Measurements from ENCODE around the gene TCF4.

Gene TCF4

GRCh38 chr18:55587418-55588110, 428 bp downstream of the TCF4 start:
- Histone ChIP-seq H3K36me3 (ENCODE audit: control insufficient read depth, insufficient read depth, low read length) (no peaks in the 10 kb centered on the region), H3K27ac (ENCODE audit: insufficient read depth, low read length, poor library complexity, severe bottlenecking) (no peak overlapping the region), H3K9me3 (ENCODE audit: control insufficient read depth, low read length) (no peaks in the 10 kb centered on the region), H3K27me3 (replicated peaks; ENCODE audit: control insufficient read depth, insufficient read depth, low read length, poor library complexity, severe bottlenecking) (peaks cover 27% of the 10 kb centered on the region), H3K4me3 (ENCODE audit: insufficient read depth, low read depth, low read length, poor library complexity, severe bottlenecking) (peak overlapping the region; percentile 8), H3K4me1 (ENCODE audit: control insufficient read depth, insufficient read depth, low read length, poor library complexity, severe bottlenecking) (peaks cover 3% of the 10 kb centered on the region)
- no peak for DNase-seq

- Histone ChIP-seq H3K27ac (ENCODE audit: insufficient read depth, low read length, poor library complexity, severe bottlenecking) (no peak overlapping the region), H3K27me3 (replicated peaks; ENCODE audit: control insufficient read depth, insufficient read depth, low read length, poor library complexity, severe bottlenecking) (peaks cover 27% of the 10 kb centered on the region), H3K4me3 (ENCODE audit: insufficient read depth, low read depth, low read length, poor library complexity, severe bottlenecking) (no peak overlapping the region), H3K4me1 (ENCODE audit: control insufficient read depth, insufficient read depth, low read length, poor library complexity, severe bottlenecking) (peaks cover 3% of the 10 kb centered on the region), H3K36me3 (ENCODE audit: control insufficient read depth, insufficient read depth, low read length) (no peaks in the 10 kb centered on the region), H3K9me3 (ENCODE audit: control insufficient read depth, low read length) (no peaks in the 10 kb centered on the region)
- DNase-seq: no peak
Measured at GRCh38 chr18:55585920-55586561, 2.0 kb downstream of the TCF4 start.

- H3K27ac ChIP-seq (ENCODE audit: insufficient read depth, low read length, poor library complexity, severe bottlenecking): no peak overlapping the region
- peaks cover 27% of the 10 kb centered on the region for H3K27me3 ChIP-seq (replicated peaks; ENCODE audit: control insufficient read depth, insufficient read depth, low read length, poor library complexity, severe bottlenecking)
- H3K36me3 ChIP-seq (ENCODE audit: control insufficient read depth, insufficient read depth, low read length): no peaks in the 10 kb centered on the region
- H3K4me3 ChIP-seq (ENCODE audit: insufficient read depth, low read depth, low read length, poor library complexity, severe bottlenecking): no peak overlapping the region
- DNase-seq: no peak
- H3K4me1 ChIP-seq (ENCODE audit: control insufficient read depth, insufficient read depth, low read length, poor library complexity, severe bottlenecking): peaks cover 3% of the 10 kb centered on the region
- no peaks in the 10 kb centered on the region for H3K9me3 ChIP-seq (ENCODE audit: control insufficient read depth, low read length)
Measured at GRCh38 chr18:55585065-55585919, 2.7 kb downstream of the TCF4 start.

- Histone ChIP-seq H3K9me3 (ENCODE audit: control insufficient read depth, low read length) (no peaks in the 10 kb centered on the region), H3K36me3 (ENCODE audit: control insufficient read depth, insufficient read depth, low read length) (no peaks in the 10 kb centered on the region), H3K27ac (ENCODE audit: insufficient read depth, low read length, poor library complexity, severe bottlenecking) (no peak overlapping the region), H3K4me1 (ENCODE audit: control insufficient read depth, insufficient read depth, low read length, poor library complexity, severe bottlenecking) (peaks cover 3% of the 10 kb centered on the region), H3K4me3 (ENCODE audit: insufficient read depth, low read depth, low read length, poor library complexity, severe bottlenecking) (no peak overlapping the region), H3K27me3 (replicated peaks; ENCODE audit: control insufficient read depth, insufficient read depth, low read length, poor library complexity, severe bottlenecking) (peaks cover 22% of the 10 kb centered on the region)
- no peak for DNase-seq
Measured at GRCh38 chr18:55584201-55584600, 3.8 kb downstream of the TCF4 start.

- no peak overlapping the region for H3K4me3 ChIP-seq (ENCODE audit: insufficient read depth, low read depth, low read length, poor library complexity, severe bottlenecking)
- DNase-seq: no peak
- peaks cover 14% of the 10 kb centered on the region for H3K27me3 ChIP-seq (replicated peaks; ENCODE audit: control insufficient read depth, insufficient read depth, low read length, poor library complexity, severe bottlenecking)
- no peak overlapping the region for H3K27ac ChIP-seq (ENCODE audit: insufficient read depth, low read length, poor library complexity, severe bottlenecking)
- no peaks in the 10 kb centered on the region for H3K36me3 ChIP-seq (ENCODE audit: control insufficient read depth, insufficient read depth, low read length)
- H3K4me1 ChIP-seq (ENCODE audit: control insufficient read depth, insufficient read depth, low read length, poor library complexity, severe bottlenecking): peaks cover under 1% of the 10 kb centered on the region
- H3K9me3 ChIP-seq (ENCODE audit: control insufficient read depth, low read length): no peaks in the 10 kb centered on the region
Measured at GRCh38 chr18:55582325-55582724, 5.7 kb downstream of the TCF4 start.

- DNase-seq: no peak
- H3K36me3 ChIP-seq (ENCODE audit: control insufficient read depth, insufficient read depth, low read length): no peaks in the 10 kb centered on the region
- H3K4me3 ChIP-seq (ENCODE audit: insufficient read depth, low read depth, low read length, poor library complexity, severe bottlenecking): no peak overlapping the region
- no peak overlapping the region for H3K27ac ChIP-seq (ENCODE audit: insufficient read depth, low read length, poor library complexity, severe bottlenecking)
- no peaks in the 10 kb centered on the region for H3K4me1 ChIP-seq (ENCODE audit: control insufficient read depth, insufficient read depth, low read length, poor library complexity, severe bottlenecking)
- H3K27me3 ChIP-seq (replicated peaks; ENCODE audit: control insufficient read depth, insufficient read depth, low read length, poor library complexity, severe bottlenecking): no peaks in the 10 kb centered on the region
- H3K9me3 ChIP-seq (ENCODE audit: control insufficient read depth, low read length): no peaks in the 10 kb centered on the region
Measured at GRCh38 chr18:55579501-55580270, 8.3 kb downstream of the TCF4 start.

- Histone ChIP-seq H3K4me1 (ENCODE audit: control insufficient read depth, insufficient read depth, low read length, poor library complexity, severe bottlenecking) (no peaks in the 10 kb centered on the region), H3K9me3 (ENCODE audit: control insufficient read depth, low read length) (no peaks in the 10 kb centered on the region), H3K27me3 (replicated peaks; ENCODE audit: control insufficient read depth, insufficient read depth, low read length, poor library complexity, severe bottlenecking) (no peaks in the 10 kb centered on the region), H3K36me3 (ENCODE audit: control insufficient read depth, insufficient read depth, low read length) (no peaks in the 10 kb centered on the region), H3K27ac (ENCODE audit: insufficient read depth, low read length, poor library complexity, severe bottlenecking) (no peak overlapping the region), H3K4me3 (ENCODE audit: insufficient read depth, low read depth, low read length, poor library complexity, severe bottlenecking) (no peak overlapping the region)
- DNase-seq: no peak
Measured at GRCh38 chr18:55577812-55578539, 10.0 kb downstream of the TCF4 start.

GRCh38 chr18:55576001-55576400, 12.0 kb downstream of the TCF4 start:
- H3K9me3 ChIP-seq (ENCODE audit: control insufficient read depth, low read length): no peaks in the 10 kb centered on the region
- no peaks in the 10 kb centered on the region for H3K27me3 ChIP-seq (replicated peaks; ENCODE audit: control insufficient read depth, insufficient read depth, low read length, poor library complexity, severe bottlenecking)
- H3K27ac ChIP-seq (ENCODE audit: insufficient read depth, low read length, poor library complexity, severe bottlenecking): no peak overlapping the region
- no peaks in the 10 kb centered on the region for H3K4me1 ChIP-seq (ENCODE audit: control insufficient read depth, insufficient read depth, low read length, poor library complexity, severe bottlenecking)
- no peak for DNase-seq
- H3K36me3 ChIP-seq (ENCODE audit: control insufficient read depth, insufficient read depth, low read length): no peaks in the 10 kb centered on the region
- no peak overlapping the region for H3K4me3 ChIP-seq (ENCODE audit: insufficient read depth, low read depth, low read length, poor library complexity, severe bottlenecking)

GRCh38 chr18:55575066-55575465, 12.9 kb downstream of the TCF4 start:
- Histone ChIP-seq H3K4me3 (ENCODE audit: insufficient read depth, low read depth, low read length, poor library complexity, severe bottlenecking) (no peak overlapping the region), H3K27ac (ENCODE audit: insufficient read depth, low read length, poor library complexity, severe bottlenecking) (no peak overlapping the region), H3K36me3 (ENCODE audit: control insufficient read depth, insufficient read depth, low read length) (no peaks in the 10 kb centered on the region), H3K9me3 (ENCODE audit: control insufficient read depth, low read length) (no peaks in the 10 kb centered on the region), H3K4me1 (ENCODE audit: control insufficient read depth, insufficient read depth, low read length, poor library complexity, severe bottlenecking) (no peaks in the 10 kb centered on the region), H3K27me3 (replicated peaks; ENCODE audit: control insufficient read depth, insufficient read depth, low read length, poor library complexity, severe bottlenecking) (no peaks in the 10 kb centered on the region)
- DNase-seq: no peak
